ENCODE measurements around the gene RAB35. TPM values are rescaled to one million over a fixed set of nuclear protein-coding genes. Genes with fewer than 3 reads are reported as not detected.
A peak's percentile ranks its signal among the peaks of the same experiment; 100 is the strongest.

RAB35 gene
- total and polyA plus RNA-seq, 2 of the 4 experiments (the other 2 are of a cell fraction) = 32.6 to 49.6 TPM

DNA sequence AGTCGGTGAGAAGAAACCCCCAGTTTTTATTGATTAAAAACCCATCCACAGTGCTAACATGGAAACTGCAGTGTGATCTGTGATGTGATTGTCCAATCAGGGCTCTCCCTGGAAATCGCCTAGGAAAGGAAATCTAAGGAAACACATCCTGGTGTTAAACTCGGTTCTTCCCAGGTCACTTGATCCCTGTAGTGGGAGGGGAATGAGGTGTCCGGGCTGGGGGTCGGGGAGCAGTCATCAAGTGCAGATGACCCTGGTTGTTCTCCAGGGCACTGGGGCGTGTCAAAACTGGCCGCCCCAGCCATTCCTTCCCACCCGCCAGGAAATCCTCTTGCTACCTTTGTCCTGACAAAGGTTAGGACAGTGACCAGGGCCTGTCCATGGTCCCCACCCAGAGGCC lies 20.8 kb downstream of the RAB35 start:
- no peak overlapping the region for H3K14ac ChIP-seq (replicated peaks; ENCODE audit: low read depth, low read length)
- TF ChIP-seq, protein P1, sequence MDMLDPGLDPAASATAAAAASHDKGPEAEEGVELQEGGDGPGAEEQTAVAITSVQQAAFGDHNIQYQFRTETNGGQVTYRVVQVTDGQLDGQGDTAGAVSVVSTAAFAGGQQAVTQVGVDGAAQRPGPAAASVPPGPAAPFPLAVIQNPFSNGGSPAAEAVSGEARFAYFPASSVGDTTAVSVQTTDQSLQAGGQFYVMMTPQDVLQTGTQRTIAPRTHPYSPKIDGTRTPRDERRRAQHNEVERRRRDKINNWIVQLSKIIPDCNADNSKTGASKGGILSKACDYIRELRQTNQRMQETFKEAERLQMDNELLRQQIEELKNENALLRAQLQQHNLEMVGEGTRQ (IDR thresholded peaks at IDR 0.05; ENCODE audit: low read depth, low read length) = no peak
- TF ChIP-seq MAZ (IDR thresholded peaks at IDR 0.05; ENCODE audit: borderline replicate concordance, low read depth, low read length) (no peak), NFE2L2 (IDR thresholded peaks at IDR 0.05; ENCODE audit: low read depth, low read length) (no peak), RAD21 (IDR thresholded peaks at IDR 0.05; ENCODE audit: low read length) (no peak), CEBPB (IDR thresholded peaks at IDR 0.05; ENCODE audit: low read depth, low read length) (no peak), RFX5 (IDR thresholded peaks at IDR 0.05; ENCODE audit: low read depth, low read length) (no peak), SMC3 (IDR thresholded peaks at IDR 0.05; ENCODE audit: low read depth, low read length) (no peak), POLR2A (IDR thresholded peaks at IDR 0.05; ENCODE audit: low read depth, low read length) (no peak), FOS (IDR thresholded peaks at IDR 0.05; ENCODE audit: low read depth, low read length) (no peak), MAFK (IDR thresholded peaks at IDR 0.05; ENCODE audit: low read depth, low read length) (no peak), BHLHE40 (IDR thresholded peaks at IDR 0.05; ENCODE audit: low read depth, low read length) (no peak)
- TF ChIP-seq, protein P2, sequence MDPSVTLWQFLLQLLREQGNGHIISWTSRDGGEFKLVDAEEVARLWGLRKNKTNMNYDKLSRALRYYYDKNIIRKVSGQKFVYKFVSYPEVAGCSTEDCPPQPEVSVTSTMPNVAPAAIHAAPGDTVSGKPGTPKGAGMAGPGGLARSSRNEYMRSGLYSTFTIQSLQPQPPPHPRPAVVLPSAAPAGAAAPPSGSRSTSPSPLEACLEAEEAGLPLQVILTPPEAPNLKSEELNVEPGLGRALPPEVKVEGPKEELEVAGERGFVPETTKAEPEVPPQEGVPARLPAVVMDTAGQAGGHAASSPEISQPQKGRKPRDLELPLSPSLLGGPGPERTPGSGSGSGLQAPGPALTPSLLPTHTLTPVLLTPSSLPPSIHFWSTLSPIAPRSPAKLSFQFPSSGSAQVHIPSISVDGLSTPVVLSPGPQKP (IDR thresholded peaks at IDR 0.05; ENCODE audit: borderline replicate concordance, low read depth, low read length) = no peak
- TF ChIP-seq, protein P3, sequence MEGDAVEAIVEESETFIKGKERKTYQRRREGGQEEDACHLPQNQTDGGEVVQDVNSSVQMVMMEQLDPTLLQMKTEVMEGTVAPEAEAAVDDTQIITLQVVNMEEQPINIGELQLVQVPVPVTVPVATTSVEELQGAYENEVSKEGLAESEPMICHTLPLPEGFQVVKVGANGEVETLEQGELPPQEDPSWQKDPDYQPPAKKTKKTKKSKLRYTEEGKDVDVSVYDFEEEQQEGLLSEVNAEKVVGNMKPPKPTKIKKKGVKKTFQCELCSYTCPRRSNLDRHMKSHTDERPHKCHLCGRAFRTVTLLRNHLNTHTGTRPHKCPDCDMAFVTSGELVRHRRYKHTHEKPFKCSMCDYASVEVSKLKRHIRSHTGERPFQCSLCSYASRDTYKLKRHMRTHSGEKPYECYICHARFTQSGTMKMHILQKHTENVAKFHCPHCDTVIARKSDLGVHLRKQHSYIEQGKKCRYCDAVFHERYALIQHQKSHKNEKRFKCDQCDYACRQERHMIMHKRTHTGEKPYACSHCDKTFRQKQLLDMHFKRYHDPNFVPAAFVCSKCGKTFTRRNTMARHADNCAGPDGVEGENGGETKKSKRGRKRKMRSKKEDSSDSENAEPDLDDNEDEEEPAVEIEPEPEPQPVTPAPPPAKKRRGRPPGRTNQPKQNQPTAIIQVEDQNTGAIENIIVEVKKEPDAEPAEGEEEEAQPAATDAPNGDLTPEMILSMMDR (conservative IDR thresholded peaks at IDR 0.05; ENCODE audit: low read depth, low read length) = no peak
- TSS peak; percentile 83 for BruUV-seq (replicated peaks)
- H3K9me3 ChIP-seq (ENCODE audit: control insufficient read depth, insufficient read depth, low read length) = no peaks in the 10 kb centered on the region
- H3K27ac ChIP-seq (ENCODE audit: insufficient read depth, low read length) = no peak overlapping the region
- H3K27me3 ChIP-seq (ENCODE audit: control insufficient read depth, insufficient read depth, low read length) = no peaks in the 10 kb centered on the region
- peaks cover 5 to 43% of the 10 kb centered on the region in 2 experiments; a peak in 3 of 4 replicates for H3K79me1 ChIP-seq (ENCODE audit: low read depth in 1 of 2, low read length in 2 of 2)
- peaks cover 16% of the 10 kb centered on the region for H3K9me1 ChIP-seq (ENCODE audit: insufficient read depth, low read length)
- H3K56ac ChIP-seq (ENCODE audit: extremely low read depth, insufficient read depth, low read length) = no peak overlapping the region
- no peak overlapping the region for H3K4ac ChIP-seq (ENCODE audit: low read depth, low read length)
- peaks cover 55% of the 10 kb centered on the region for H3K36me3 ChIP-seq (ENCODE audit: control insufficient read depth, insufficient read depth, low read length)
- no peak overlapping the region for H4K8ac ChIP-seq (ENCODE audit: low read depth in 2 of 2, low read length in 2 of 2)
- no peak overlapping the region for H2BK120ac ChIP-seq (ENCODE audit: low read depth, low read length)
- no peak overlapping the region for H2AK5ac ChIP-seq (ENCODE audit: low read depth, low read length)
- intact Hi-C loops (cut with micrococcal nuclease) (no loop called here), dilution Hi-C loops (cut with HindIII; ENCODE audit: low sequenced_read_pairs, unreplicated experiment) (no loop called here), in situ Hi-C loops (cut with MboI; ENCODE audit: low sequenced_read_pairs) (no loop called here)
- ATAC-seq (ENCODE audit: low read depth) (no peak), DNase-seq (no peak)
- no peak overlapping the region for H3K4me3 ChIP-seq (ENCODE audit: insufficient read depth, low read depth, low read length)
- H4K20me1 ChIP-seq (ENCODE audit: insufficient read depth, low read length) = peaks cover 54% of the 10 kb centered on the region
- no peak overlapping the region for H3K18ac ChIP-seq (ENCODE audit: low read depth, low read length)
- H4K91ac ChIP-seq (ENCODE audit: insufficient read depth, low read depth, low read length) = no peak overlapping the region
- H3K4me2 ChIP-seq (ENCODE audit: low read depth, low read length) = no peak overlapping the region
- no peak overlapping the region for H2BK15ac ChIP-seq (ENCODE audit: low read depth, low read length)
- 60% methylated on average over 1 of the region's 8 CpGs; no CpG with 5 or more reads in 1 of the 2 experiments for WGBS, 2 experiments (ENCODE audit: extremely low coverage in 2 of 2, insufficient read length in 1 of 2)
- no peak overlapping the region for H3K23ac ChIP-seq (ENCODE audit: low read depth, low read length)
- no peak overlapping the region for H3K9ac ChIP-seq (ENCODE audit: low read depth, low read length)
- peak overlapping the region; percentile 55 for H2AK9ac ChIP-seq (replicated peaks; ENCODE audit: low read depth, low read length, poor library complexity)
- H3K4me1 ChIP-seq (ENCODE audit: control insufficient read depth, insufficient read depth, low read length) = peaks cover 2% of the 10 kb centered on the region; the same call in 1 of the 2 replicates
- no peak overlapping the region for H2AFZ ChIP-seq (replicated peaks; ENCODE audit: low read length, poor library complexity)
- ChIA-PET POLR2A (ENCODE audit: unreplicated experiment) (no interaction called here), CTCF (no interaction called here)
- no peak overlapping the region for H2BK5ac ChIP-seq (ENCODE audit: low read depth, low read length, poor library complexity, severe bottlenecking)
- no peak overlapping the region for H2BK20ac ChIP-seq (ENCODE audit: low read depth, low read length)
- H4K5ac ChIP-seq (ENCODE audit: low read depth, low read length) = no peak overlapping the region

Data from IMR-90 (cell line).